Parietal lobe (tissue), 2 donors: Measurements from ENCODE around the gene COMMD2. TPM values are rescaled to one million over a fixed set of nuclear protein-coding genes. Genes with fewer than 3 reads are reported as not detected.

Experiments
- small RNA-seq: library from RNA; depleted of rRNA; stranded (forward); fragments of <200 nt; gene quantifications from one replicate; pipeline ENCODE3, GENCODE V24; 2014; ENCODE audit warnings: low replicate concordance
- total RNA-seq: library from RNA; depleted of rRNA; stranded (reverse); fragments of >200 nt; gene quantifications from one replicate; pipeline ENCODE4 v1.2.3, GENCODE V29; 2014

Gene COMMD2
- total RNA-seq, result 87.6 TPM

GRCh38 chr3:149752051-149752787 lies at the start of gene COMMD2:
COMMD2 (minus strand) TSS chr3:149752489; CDS start chr3:149752444, 45 bp downstream.

GRCh38 chr3:149792452-149793270 lies 40.4 kb upstream of the COMMD2 start, which contains the start of gene ANKUB1:
ANKUB1 (minus strand) TSS chr3:149792554; CDS start chr3:149792366, 188 bp downstream.

Small RNAs within 50 kb of the gene (small RNA-seq; reads per million reads assigned to genes)
- not detected for gene RNU6-507P

Other genes with a start within 250 kb of the COMMD2 start
- 11.0 TPM for gene WWTR1, start 94.5 kb downstream of the COMMD2 start, total RNA-seq
- gene ANKUB1, start 40.1 kb upstream of the COMMD2 start, total RNA-seq, result 0.63 TPM
- 95.2 TPM for gene RNF13, start 60.7 kb upstream of the COMMD2 start, total RNA-seq
- 434 TPM for gene PFN2, start 218.4 kb upstream of the COMMD2 start, total RNA-seq